B cell (primary cell): Measurements from ENCODE around the gene MITD1. TPM values are rescaled to one million over a fixed set of nuclear protein-coding genes. Genes with fewer than 3 reads are reported as not detected.

ENCODE experiments used
- ATAC-seq: fragments of 200-7000 bp; cut with Tn5 transposase; one replicate; pipeline ENCODE4 v1.10.0; 2021; ENCODE audit warnings: low read depth, mild to moderate bottlenecking, moderate number of reproducible peaks, moderate library complexity
- CTCF ChIA-PET: fragments of 350-600 bp; sonication (Branson Sonifier 250); formaldehyde crosslinking; loops from one replicate; lab custom pipeline; 2021; ENCODE audit warnings: antibody characterized with exemption, inconsistent platforms; lab: Charles Lee
- POLR2A ChIA-PET: fragments of 350-600 bp; sonication (Branson Sonifier 250); formaldehyde crosslinking; loops from one replicate; lab custom pipeline; 2021; ENCODE audit warnings: antibody characterized with exemption; lab: Charles Lee
- DNase-seq: peaks from one replicate; pipeline ENCODE4 v3.0.0; 2013
- H2AFZ ChIP-seq: 2 replicates; pipeline ENCODE4 v1.6.1; 2012; ENCODE audit warnings: mild to moderate bottlenecking, low read depth, low read length; ENCODE audit not compliant: insufficient read depth, poor library complexity, severe bottlenecking
- H3K27ac ChIP-seq, 2 donors: 1 replicate in 1 of 2; 2 replicates in 1 of 2; pipeline ENCODE4 v1.5.1; 2012 to 2013; ENCODE audit warnings: low read length in 2 of 2, mild to moderate bottlenecking in 2 of 2, moderate library complexity in 1 of 2
- H3K27me3 ChIP-seq, 4 experiments: fragments of 200-600 bp in 1 of 4; sonication (generic) in 1 of 4; replicated peaks in 1 of 4; 1 replicate in 2 of 4; 2 replicates in 2 of 4; pipeline versions ENCODE4 v1.6.1 to v1.7.0; 2013 to 2016; ENCODE audit warnings: low read length in 3 of 4, mild to moderate bottlenecking in 2 of 4, mixed read lengths in 1 of 4, moderate library complexity in 1 of 4; ENCODE audit not compliant: insufficient read depth in 4 of 4, control insufficient read depth in 3 of 4; ENCODE audit errors: control extremely low read depth in 1 of 4
- H3K36me3 ChIP-seq, 2 experiments: replicated peaks in 1 of 2; 1 replicate in 1 of 2; 2 replicates in 1 of 2; pipeline versions ENCODE4 v1.6.1 to v1.7.1; 2013; ENCODE audit warnings: low read length in 1 of 2; ENCODE audit not compliant: insufficient read depth in 2 of 2, control insufficient read depth in 1 of 2; ENCODE audit errors: control extremely low read depth in 1 of 2, extremely low read depth in 1 of 2
- H3K4me1 ChIP-seq, 2 donors: fragments of 200-600 bp in 1 of 2; sonication (generic) in 1 of 2; 1 replicate in 1 of 2; 2 replicates in 1 of 2; pipeline versions ENCODE4 v1.5.1 to v1.6.1; 2013 to 2017; ENCODE audit warnings: low read length in 2 of 2; ENCODE audit not compliant: control insufficient read depth in 2 of 2, insufficient read depth in 2 of 2
- H3K4me2 ChIP-seq: replicated peaks from 2 replicates; pipeline ENCODE3; 2012; ENCODE audit warnings: mild to moderate bottlenecking, low read depth, low read length; ENCODE audit not compliant: poor library complexity, severe bottlenecking
- H3K4me3 ChIP-seq, 5 experiments: fragments of 200-600 bp in 1 of 5; sonication (generic) in 1 of 5; 1 replicate in 3 of 5; 2 replicates in 2 of 5; pipeline versions ENCODE4 v1.5.1 to v1.7.0; 2011 to 2016; ENCODE audit warnings: low read length in 4 of 5, mild to moderate bottlenecking in 4 of 5, low read depth in 2 of 5, control low read depth in 1 of 5, moderate library complexity in 1 of 5; ENCODE audit not compliant: insufficient read depth in 1 of 5; ENCODE audit errors: control extremely low read depth in 1 of 5, extremely low read depth in 1 of 5
- H3K79me2 ChIP-seq: fragments of 200-600 bp; sonication (generic); one replicate; pipeline ENCODE4 v1.6.0; 2016; ENCODE audit warnings: low read length; ENCODE audit not compliant: control insufficient read depth, insufficient read depth
- H3K9ac ChIP-seq: fragments of 200-600 bp; sonication (generic); 2 replicates; pipeline ENCODE4 v1.6.1; 2017; ENCODE audit warnings: mild to moderate bottlenecking, low read length, moderate library complexity
- H3K9me3 ChIP-seq, 3 donors: one replicate each; pipeline versions ENCODE4 v1.6.1 to v1.7.1; 2013; ENCODE audit warnings: low read length in 2 of 3; ENCODE audit not compliant: control insufficient read depth in 2 of 3, insufficient read depth in 1 of 3; ENCODE audit errors: control extremely low read depth in 1 of 3
- H4K20me1 ChIP-seq: 2 replicates; pipeline ENCODE4 v1.6.0; 2012; ENCODE audit warnings: mild to moderate bottlenecking, low read length; ENCODE audit not compliant: insufficient read depth, control insufficient read depth, poor library complexity, severe bottlenecking
- H3K27ac Mint-ChIP-seq: one replicate; pipeline ENCODE4 v1.8.0; 2021; ENCODE audit warnings: mixed read lengths
- H3K27me3 Mint-ChIP-seq: one replicate; pipeline ENCODE4 v1.8.0; 2021; ENCODE audit warnings: mixed read lengths
- H3K4me1 Mint-ChIP-seq: one replicate; pipeline ENCODE4 v1.8.0; 2021; ENCODE audit warnings: mixed read lengths
- H3K4me3 Mint-ChIP-seq: one replicate; pipeline ENCODE4 v1.8.0; 2021; ENCODE audit warnings: mixed read lengths
- H3K9me3 Mint-ChIP-seq: one replicate; pipeline ENCODE4 v1.8.0; 2022; ENCODE audit warnings: mixed read lengths; ENCODE audit not compliant: insufficient read depth
- CTCF ChIP-seq: fragments of 200-600 bp; IDR thresholded peaks from one replicate; pipeline ENCODE4 v1.8.0; 2022; ENCODE audit warnings: antibody characterized with exemption, mild to moderate bottlenecking
- EZH2 ChIP-seq: IDR thresholded peaks from 2 replicates; pipeline ENCODE4 v1.6.1; 2012; ENCODE audit warnings: borderline replicate concordance, low read depth, mild to moderate bottlenecking, moderate library complexity, low read length; ENCODE audit not compliant: insufficient read depth, poor library complexity, severe bottlenecking
- WGBS: methylation state at CpG from one replicate; pipeline ENCODE4 v1.1.5; 2013; ENCODE audit warnings: missing lambda C conversion rate; ENCODE audit not compliant: insufficient coverage; 5-methylcytosine and 5-hydroxymethylcytosine counted together
- intact Hi-C: fragments of 100-400 bp; cut with micrococcal nuclease; formaldehyde crosslinking; loops from one replicate; pipeline ENCODE4 v1.10.0; 2022
- polyA plus RNA-seq: library from polyadenylated mRNA; depleted of rRNA; stranded (reverse); fragments of >200 nt; gene quantifications from 2 replicates; pipeline ENCODE4 v1.2.3, GENCODE V29; 2012
- total RNA-seq, 2 donors: library from RNA; stranded (reverse); fragments of 120-200 nt in 1 of 2; gene quantifications; 1 replicate in 1 of 2; 2 replicates in 1 of 2; pipeline versions ENCODE4 v1.2.3 to v1.2.4, GENCODE V29; 2013 to 2022

MITD1 gene
- total and polyA plus RNA-seq, 2 donors (not counting 1 experiment from before 2014, with no cell fraction given) = 31.0 to 71.6 TPM

GRCh38 chr2:99171377-99172140, 9.3 kb downstream of the MITD1 start:
- Histone ChIP-seq H3K27ac (no peak overlapping the region), H3K9ac (no peak overlapping the region), H3K4me1 (no peaks in the 10 kb centered on the region), H3K79me2 (peaks cover 21% of the 10 kb centered on the region), H4K20me1 (peaks cover 22% of the 10 kb centered on the region), H3K4me3 (no peak overlapping the region), H2AFZ (no peak overlapping the region), H3K36me3 (peaks cover 14 to 57% of the 10 kb centered on the region in 2 experiments), H3K9me3 (no peaks in the 10 kb centered on the region), H3K27me3 (no peaks in the 10 kb centered on the region), H3K4me2 (no peak overlapping the region)
- ChIA-PET POLR2A (no interaction called here), CTCF (no interaction called here)
- DNase-seq = no peak
- Mint-ChIP-seq H3K4me3 (no peak overlapping the region), H3K27me3 (no peaks in the 10 kb centered on the region), H3K9me3 (no peaks in the 10 kb centered on the region), H3K27ac (no peak overlapping the region), H3K4me1 (peaks cover 7% of the 10 kb centered on the region)
- no CpG with 5 or more reads among the region's 8 CpGs for WGBS
- ATAC-seq = no peak
- intact Hi-C loops = loop anchor here (10.0 kb wide), 1 partner anchor 337 kb away; no protein-coding TSS in a partner anchor
- TF ChIP-seq EZH2 (no peak), CTCF (no peak)

GRCh38 chr2:99169534-99169933, 11.3 kb downstream of the MITD1 start:
- intact Hi-C loops = no loop called here
- Histone ChIP-seq H3K9ac (no peak overlapping the region), H3K36me3 (peaks cover 14 to 66% of the 10 kb centered on the region in 2 experiments), H3K4me3 (no peak overlapping the region), H3K4me1 (no peaks in the 10 kb centered on the region), H3K27me3 (no peaks in the 10 kb centered on the region), H3K27ac (no peak overlapping the region), H4K20me1 (peaks cover 16% of the 10 kb centered on the region), H3K9me3 (no peaks in the 10 kb centered on the region), H2AFZ (no peak overlapping the region), H3K79me2 (peaks cover 13% of the 10 kb centered on the region), H3K4me2 (no peak overlapping the region)
- no peak overlapping the region for H3K27ac Mint-ChIP-seq
- TF ChIP-seq CTCF (no peak), EZH2 (no peak)
- DNase-seq (no peak), ATAC-seq (no peak)
- no peaks in the 10 kb centered on the region for H3K4me1 Mint-ChIP-seq
- ChIA-PET POLR2A (interaction anchor here (0.8 kb wide), 1 partner anchor 29 kb away, joined by 3 read pairs; no protein-coding TSS in a partner anchor), CTCF (no interaction called here)
- WGBS = 60% methylated on average over 1 of the region's 1 CpG
- no peaks in the 10 kb centered on the region for H3K27me3 Mint-ChIP-seq
- H3K4me3 Mint-ChIP-seq = no peak overlapping the region
- H3K9me3 Mint-ChIP-seq = no peaks in the 10 kb centered on the region
